Panc1 (cell line): ENCODE results near the gene TM9SF3. TPM values are rescaled to one million over a fixed set of nuclear protein-coding genes. Genes with fewer than 3 reads are reported as not detected.

Experiments
- ATAC-seq: fragments of 200-7000 bp; cut with Tn5 transposase; 2 replicates; pipeline ENCODE4 v1.9.1; 2020; ENCODE audit warnings: mild to moderate bottlenecking, moderate library complexity
- BruUV-seq: library from RNA; stranded (reverse); fragments of 400-500 nt; replicated peaks from 2 replicates; lab custom pipeline; 2021; lab: Mats Ljungman, UMichigan
- CTCF ChIA-PET: fragments of 300-600 bp; sonication (Branson Sonifier 250); formaldehyde crosslinking; loops from one replicate; lab custom pipeline; 2022; ENCODE audit warnings: antibody characterized with exemption; lab: Charles Lee
- POLR2A ChIA-PET: fragments of 300-600 bp; sonication (Branson Sonifier 250); formaldehyde crosslinking; loops from one replicate; lab custom pipeline; 2022; ENCODE audit warnings: antibody characterized with exemption; lab: Charles Lee
- DNase-seq: peaks from one replicate; pipeline ENCODE4 v3.0.0-alpha.2; 2010; ENCODE audit warnings: low read depth, low spot score
- H3K27ac ChIP-seq: 2 replicates; pipeline ENCODE4 v1.5.1; 2011; ENCODE audit warnings: mild to moderate bottlenecking, low read length, inconsistent platforms
- H3K27me3 ChIP-seq: fragments of 200-500 bp; sonication (Bioruptor generic); 2 replicates; pipeline ENCODE4 v1.6.0; 2014; ENCODE audit warnings: low read length, inconsistent platforms; ENCODE audit not compliant: control insufficient read depth, insufficient read depth
- H3K36me3 ChIP-seq: fragments of 200-500 bp; sonication (Bioruptor generic); 2 replicates; pipeline ENCODE4 v1.5.1; 2014; ENCODE audit warnings: inconsistent platforms, mild to moderate bottlenecking, low read length, moderate library complexity; ENCODE audit not compliant: control insufficient read depth, insufficient read depth
- H3K4me1 ChIP-seq: 2 replicates; pipeline ENCODE4 v1.5.1; 2011; ENCODE audit warnings: inconsistent platforms, mild to moderate bottlenecking, low read length, moderate library complexity; ENCODE audit not compliant: control insufficient read depth, insufficient read depth
- H3K4me3 ChIP-seq, 2 experiments: 2 replicates each; pipeline ENCODE4 v1.5.1; 2011 to 2012; ENCODE audit warnings: low read depth in 2 of 2, low read length in 2 of 2, mild to moderate bottlenecking in 2 of 2, inconsistent platforms in 1 of 2, moderate library complexity in 1 of 2
- H3K9me3 ChIP-seq: fragments of 200-500 bp; sonication (Bioruptor generic); 2 replicates; pipeline ENCODE4 v1.5.1; 2014; ENCODE audit warnings: low read depth, mild to moderate bottlenecking, inconsistent platforms, low read length, moderate library complexity; ENCODE audit not compliant: control insufficient read depth, insufficient read depth
- CTCF ChIP-seq: fragments of 450-650 bp; IDR thresholded peaks from 2 replicates; pipeline ENCODE4 v1.5.1; 2017; ENCODE audit warnings: mild to moderate bottlenecking
- POLR2AphosphoS5 ChIP-seq: IDR thresholded peaks from 2 replicates; pipeline ENCODE4 v1.6.1; 2012; ENCODE audit warnings: mild to moderate bottlenecking, low read depth, low read length, moderate library complexity
- REST ChIP-seq, 2 experiments: IDR thresholded peaks; 2 replicates each; pipeline ENCODE4 v1.6.1; 2011 to 2012; ENCODE audit warnings: low read depth in 2 of 2, control low read depth in 1 of 2, low read length in 1 of 2, mild to moderate bottlenecking in 1 of 2, moderate library complexity in 1 of 2; ENCODE audit not compliant: insufficient read depth in 1 of 2
- SIN3A ChIP-seq: IDR thresholded peaks from 2 replicates; pipeline ENCODE4 v1.6.1; 2012; ENCODE audit warnings: low read depth, mild to moderate bottlenecking, low read length, moderate library complexity, borderline replicate concordance; ENCODE audit not compliant: insufficient read depth
- TCF7L2 ChIP-seq: IDR thresholded peaks from 2 replicates; pipeline ENCODE4 v1.6.1; 2011; ENCODE audit warnings: mild to moderate bottlenecking, low read depth, low read length, inconsistent platforms
- in situ Hi-C: cut with HindIII; loops from 2 replicates; pipeline ENCODE4 v1.10.0; 2016; ENCODE audit warnings: low sequenced_read_pairs, low pct_unique_long_range_greater_than_20kb
- intact Hi-C: fragments of 100-400 bp; cut with micrococcal nuclease; formaldehyde crosslinking; loops from one replicate; pipeline ENCODE4 v1.10.0; 2022; ENCODE audit not compliant: unreplicated experiment
- total RNA-seq: library from RNA; stranded (reverse); gene quantifications from one replicate; pipeline ENCODE4 v1.2.1, GENCODE V29; 2021; ENCODE audit not compliant: unreplicated experiment

Gene TM9SF3
- total RNA-seq, 1 experiment from 2014 or later = 179 TPM

DNA sequence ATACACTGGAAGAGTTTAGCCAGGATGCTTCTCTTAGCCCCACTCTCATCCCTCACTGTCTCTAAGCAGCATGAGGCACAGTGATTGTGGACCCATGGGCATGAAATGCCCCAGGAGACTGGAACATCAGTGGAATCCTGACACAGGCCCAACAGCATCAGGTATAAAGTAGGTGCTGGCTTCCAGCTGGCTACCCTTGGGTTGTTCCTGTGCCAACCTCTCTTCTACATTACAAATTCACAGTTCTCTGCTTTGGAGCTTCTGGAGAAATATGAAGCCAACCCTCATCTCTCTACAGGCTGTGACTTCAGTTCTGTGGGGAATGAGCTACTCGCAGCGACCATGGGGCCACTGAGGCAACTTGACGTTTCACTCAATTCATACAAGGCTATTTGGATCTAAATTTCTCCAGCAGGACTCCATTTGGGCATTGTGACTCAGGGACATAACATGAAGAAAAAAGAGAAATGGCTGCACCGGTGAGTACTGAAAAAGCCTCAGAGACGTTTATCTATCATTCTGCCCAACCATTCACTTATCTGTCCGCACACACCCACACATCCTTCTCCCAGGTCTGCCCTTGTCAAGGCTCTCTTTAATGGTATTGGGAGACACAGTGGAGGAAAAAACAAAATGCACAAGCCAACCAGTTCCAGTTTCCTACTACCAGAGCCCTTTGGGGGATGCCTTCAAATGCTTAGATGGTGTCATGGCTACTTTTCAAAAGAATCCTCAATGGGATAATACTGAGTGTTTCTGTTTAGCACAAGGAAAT, 35.4 kb upstream of the TM9SF3 start:
- no peak for ATAC-seq
- H3K4me3 ChIP-seq = no peak overlapping the region
- no peak overlapping the region for H3K27ac ChIP-seq
- no TSS peak for BruUV-seq
- no peaks in the 10 kb centered on the region for H3K36me3 ChIP-seq
- no peak for DNase-seq
- CTCF ChIA-PET = interaction anchor here (0.6 kb wide), 1 partner anchor 18 kb away, joined by 3 read pairs; no protein-coding TSS in a partner anchor
- no peaks in the 10 kb centered on the region for H3K4me1 ChIP-seq
- no peaks in the 10 kb centered on the region for H3K27me3 ChIP-seq
- no peak for TF ChIP-seq SIN3A
- no peak for TF ChIP-seq POLR2AphosphoS5
- TF ChIP-seq TCF7L2 = no peak
- no peak for TF ChIP-seq REST (IDR thresholded peaks at IDR 0.05; ENCODE audit: insufficient read depth in 1 of 2, low read depth in 2 of 2, low read length in 1 of 2)
- TF ChIP-seq CTCF = no peak
- no peaks in the 10 kb centered on the region for H3K9me3 ChIP-seq
- intact Hi-C loops = no loop called here
- POLR2A ChIA-PET = no interaction called here
- in situ Hi-C loops = no loop called here

GRCh38 chr10:96619796-96620773, 33.3 kb upstream of the TM9SF3 start:
- Histone ChIP-seq H3K27ac (no peak overlapping the region), H3K27me3 (no peaks in the 10 kb centered on the region), H3K4me1 (no peaks in the 10 kb centered on the region), H3K9me3 (no peaks in the 10 kb centered on the region), H3K4me3 (no peak overlapping the region), H3K36me3 (no peaks in the 10 kb centered on the region)
- DNase-seq = no peak
- BruUV-seq = no TSS peak
- in situ Hi-C loops (no loop called here), intact Hi-C loops (no loop called here)
- ChIA-PET POLR2A (interaction anchor here (0.6 kb wide), 1 partner anchor 56 kb away, joined by 5 read pairs; no protein-coding TSS in a partner anchor), CTCF (no interaction called here)
- TF ChIP-seq SIN3A (no peak), POLR2AphosphoS5 (no peak), CTCF (no peak), REST (IDR thresholded peaks at IDR 0.05; ENCODE audit: insufficient read depth in 1 of 2, low read depth in 2 of 2, low read length in 1 of 2) (no peak), TCF7L2 (no peak)
- ATAC-seq = no peak
